Fibroblast of villous mesenchyme (primary cell): ENCODE measurements around the gene TRAPPC12. TPM values are rescaled to one million over a fixed set of nuclear protein-coding genes. Genes with fewer than 3 reads are reported as not detected.

ENCODE experiments used
- DNase-seq: peaks from one replicate; pipeline ENCODE4 v3.0.0-alpha.2; 2010; ENCODE audit warnings: low read depth
- H3K4me3 ChIP-seq: 2 replicates; pipeline ENCODE4 v1.5.1; 2011; ENCODE audit warnings: low read depth, mild to moderate bottlenecking, low read length
- total RNA-seq: library from RNA; depleted of rRNA; stranded (reverse); fragments of >200 nt; gene quantifications from 2 replicates; pipeline ENCODE4 v1.2.3, GENCODE V29; 2012
- TF ChIP-seq, protein P1 (sequence below): IDR thresholded peaks from 2 replicates; pipeline ENCODE4 v1.5.1; 2012; ENCODE audit warnings: low read depth, mild to moderate bottlenecking, low read length; ENCODE audit not compliant: insufficient read depth

TRAPPC12 gene
- total RNA-seq, 1 donor = 50.1 TPM

GRCh38 chr2:3483227-3483985 is 103.9 kb downstream of the TRAPPC12 start:
- H3K4me3 ChIP-seq = no peak overlapping the region
- DNase-seq = peak; percentile 81
- TF ChIP-seq, protein P1, sequence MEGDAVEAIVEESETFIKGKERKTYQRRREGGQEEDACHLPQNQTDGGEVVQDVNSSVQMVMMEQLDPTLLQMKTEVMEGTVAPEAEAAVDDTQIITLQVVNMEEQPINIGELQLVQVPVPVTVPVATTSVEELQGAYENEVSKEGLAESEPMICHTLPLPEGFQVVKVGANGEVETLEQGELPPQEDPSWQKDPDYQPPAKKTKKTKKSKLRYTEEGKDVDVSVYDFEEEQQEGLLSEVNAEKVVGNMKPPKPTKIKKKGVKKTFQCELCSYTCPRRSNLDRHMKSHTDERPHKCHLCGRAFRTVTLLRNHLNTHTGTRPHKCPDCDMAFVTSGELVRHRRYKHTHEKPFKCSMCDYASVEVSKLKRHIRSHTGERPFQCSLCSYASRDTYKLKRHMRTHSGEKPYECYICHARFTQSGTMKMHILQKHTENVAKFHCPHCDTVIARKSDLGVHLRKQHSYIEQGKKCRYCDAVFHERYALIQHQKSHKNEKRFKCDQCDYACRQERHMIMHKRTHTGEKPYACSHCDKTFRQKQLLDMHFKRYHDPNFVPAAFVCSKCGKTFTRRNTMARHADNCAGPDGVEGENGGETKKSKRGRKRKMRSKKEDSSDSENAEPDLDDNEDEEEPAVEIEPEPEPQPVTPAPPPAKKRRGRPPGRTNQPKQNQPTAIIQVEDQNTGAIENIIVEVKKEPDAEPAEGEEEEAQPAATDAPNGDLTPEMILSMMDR = no peak

- DNase-seq = no peak
- no peak overlapping the region for H3K4me3 ChIP-seq
- TF ChIP-seq, protein P1 = no peak
Observed at GRCh38 chr2:3483986-3484960, 104.8 kb downstream of the TRAPPC12 start.

DNA sequence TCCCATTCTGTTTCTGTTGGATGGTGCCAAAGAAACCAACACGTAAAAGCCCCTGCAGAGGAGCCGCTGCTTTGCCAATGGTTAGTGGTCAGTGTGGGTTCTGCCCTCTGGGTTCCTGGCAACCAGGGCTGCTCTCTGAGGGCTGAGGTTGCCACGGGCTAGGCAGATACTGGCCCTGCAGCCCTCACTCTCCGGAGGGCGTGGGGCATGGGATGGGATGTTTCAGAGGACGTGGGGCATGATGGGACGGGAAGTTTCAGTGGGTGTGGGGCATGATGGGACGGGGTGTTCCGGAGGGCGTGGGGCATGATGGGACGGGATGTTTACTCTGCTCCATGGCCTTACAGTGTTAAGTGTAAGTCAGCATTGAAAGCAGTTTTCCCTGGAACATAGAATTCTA is 105.7 kb downstream of the TRAPPC12 start:
- TF ChIP-seq, protein P1 = no peak
- DNase-seq = no peak
- H3K4me3 ChIP-seq = no peak overlapping the region

- no peak overlapping the region for H3K4me3 ChIP-seq
- TF ChIP-seq, protein P1 = no peak
- DNase-seq = no peak
Observed at GRCh38 chr2:3486047-3487027, 106.8 kb downstream of the TRAPPC12 start.

GRCh38 chr2:3487028-3487425 is 107.5 kb downstream of the TRAPPC12 start:
- DNase-seq = no peak
- TF ChIP-seq, protein P1 = no peak

GRCh38 chr2:3487432-3487831 is 107.9 kb downstream of the TRAPPC12 start:
- TF ChIP-seq, protein P1 = no peak
- no peak overlapping the region for H3K4me3 ChIP-seq
- DNase-seq = no peak

More at GRCh38 chr2:3487028-3487425, 107.5 kb downstream of the TRAPPC12 start:
- no peak overlapping the region for H3K4me3 ChIP-seq
